Ovary (tissue), 3 donors: ENCODE data around the gene ADRB1.

ENCODE experiments used
- CTCF ChIP-seq, 3 donors: fragments of 450-650 bp in 2 of 3; fragments of 200-600 bp in 1 of 3; IDR thresholded peaks; one replicate each; pipeline versions ENCODE4 v1.5.1 to v1.8.0; 2016 to 2022; ENCODE audit warnings: antibody characterized with exemption in 3 of 3, mild to moderate bottlenecking in 1 of 3
- EP300 ChIP-seq: sonication (generic); formaldehyde crosslinking; IDR thresholded peaks from one replicate; pipeline ENCODE4 v1.6.1; 2017; ENCODE audit warnings: antibody characterized with exemption
- POLR2A ChIP-seq: fragments of 450-650 bp; IDR thresholded peaks from one replicate; pipeline ENCODE4 v1.6.1; 2017; ENCODE audit warnings: antibody characterized with exemption, mild to moderate bottlenecking, moderate library complexity
- donor health status: DM: no; HTN: no; CAD: no.

DNA sequence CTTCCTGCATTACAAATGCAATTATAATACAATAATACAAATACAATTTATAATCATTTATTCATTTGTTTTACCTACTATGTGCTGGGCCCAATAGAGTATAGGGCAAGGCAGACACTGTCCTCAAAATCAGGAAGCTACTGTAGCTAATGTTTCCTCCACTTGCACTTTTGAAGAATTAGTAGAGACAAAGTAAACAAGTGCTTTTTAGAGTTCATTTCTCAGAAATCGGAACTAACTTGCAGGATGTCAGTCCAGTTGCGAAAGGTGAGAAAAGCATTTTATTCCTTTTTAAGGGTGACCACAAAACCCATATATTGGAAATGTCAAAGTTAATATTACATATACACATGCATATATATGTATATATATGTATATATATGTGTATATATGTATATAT lies 14.2 kb downstream of the ADRB1 start:
- no peak for TF ChIP-seq CTCF (IDR thresholded peaks at IDR 0.05)
- TF ChIP-seq POLR2A: no peak
- no peak for TF ChIP-seq EP300
